HG02981 (cell line): ENCODE measurements around the gene JAG2.

ENCODE experiments used
- ATAC-seq: cut with Tn5 transposase; IDR thresholded peaks from one replicate; pipeline ENCODE4 v1.9.1; 2021; ENCODE audit warnings: mild to moderate bottlenecking, moderate library complexity; ENCODE audit not compliant: unreplicated experiment

Gene JAG2

GRCh38 chr14:105141486-105142281, 26.9 kb downstream of the JAG2 start:
- ATAC-seq = no peak

GRCh38 chr14:105141026-105141425, 27.6 kb downstream of the JAG2 start:
- no peak for ATAC-seq

GRCh38 chr14:105140581-105140980, 28.0 kb downstream of the JAG2 start:
- no peak for ATAC-seq

GRCh38 chr14:105139831-105140239, 28.7 kb downstream of the JAG2 start:
- ATAC-seq = no peak

- no peak for ATAC-seq
These were observed 29.3 kb downstream of the JAG2 start for GRCh38 chr14:105139212-105139825.

- ATAC-seq = no peak
These were observed 29.9 kb downstream of the JAG2 start for GRCh38 chr14:105138551-105139111.

- ATAC-seq = no peak
These were observed 30.5 kb downstream of the JAG2 start for GRCh38 chr14:105138021-105138541.

GRCh38 chr14:105137481-105138020, 31.0 kb downstream of the JAG2 start:
- ATAC-seq = no peak

- ATAC-seq = no peak
These were observed 31.9 kb downstream of the JAG2 start for GRCh38 chr14:105136401-105137322.

GRCh38 chr14:105135700-105136395, 32.7 kb downstream of the JAG2 start:
- ATAC-seq = no peak

GRCh38 chr14:105132921-105133654, 35.5 kb downstream of the JAG2 start:
- ATAC-seq = no peak

GRCh38 chr14:105131241-105131640, 37.3 kb downstream of the JAG2 start:
- ATAC-seq = no peak

- no peak for ATAC-seq
These were observed 40.5 kb downstream of the JAG2 start for GRCh38 chr14:105128059-105128458.

- ATAC-seq = no peak
These were observed 41.6 kb downstream of the JAG2 start for GRCh38 chr14:105126981-105127329.

- ATAC-seq = no peak
These were observed 42.2 kb downstream of the JAG2 start for GRCh38 chr14:105126126-105126980.

GRCh38 chr14:105124823-105125222, 43.8 kb downstream of the JAG2 start:
- no peak for ATAC-seq

GRCh38 chr14:105123981-105124765, 44.4 kb downstream of the JAG2 start:
- no peak for ATAC-seq
